ENCODE data around the gene CCT7.

CCT7 gene

GRCh38 chr2:73294239-73294638 lies 60.1 kb downstream of the CCT7 start:
- no peak for DNase-seq (ENCODE audit: low spot score)

GRCh38 chr2:73295751-73296400 lies 61.8 kb downstream of the CCT7 start:
- DNase-seq (ENCODE audit: low spot score) = no peak

- no peak for DNase-seq (ENCODE audit: low spot score)
These were observed 63.0 kb downstream of the CCT7 start for GRCh38 chr2:73297151-73297559.

- no peak for DNase-seq (ENCODE audit: low spot score)
These were observed 63.5 kb downstream of the CCT7 start for GRCh38 chr2:73297586-73297985.

GRCh38 chr2:73300926-73301325 lies 66.8 kb downstream of the CCT7 start:
- no peak for DNase-seq (ENCODE audit: low spot score)

GRCh38 chr2:73301636-73302035 lies 67.5 kb downstream of the CCT7 start:
- no peak for DNase-seq (ENCODE audit: low spot score)
